IMR-90 (cell line): ENCODE data around the gene HES4.

ENCODE experiments used
- SMC3 ChIP-seq: fragments of 150-350 bp; IDR thresholded peaks from 2 replicates; pipeline ENCODE4 v1.6.1; 2016; ENCODE audit warnings: low read depth, mild to moderate bottlenecking, antibody characterized with exemption, low read length, moderate library complexity
- TF ChIP-seq, protein P1 (sequence below): conservative IDR thresholded peaks from 2 replicates; pipeline ENCODE4 v1.5.1; 2012; ENCODE audit warnings: mild to moderate bottlenecking, low read depth, low read length, improper control_type of control experiment

- no peak for TF ChIP-seq SMC3
- TF ChIP-seq, protein P1, sequence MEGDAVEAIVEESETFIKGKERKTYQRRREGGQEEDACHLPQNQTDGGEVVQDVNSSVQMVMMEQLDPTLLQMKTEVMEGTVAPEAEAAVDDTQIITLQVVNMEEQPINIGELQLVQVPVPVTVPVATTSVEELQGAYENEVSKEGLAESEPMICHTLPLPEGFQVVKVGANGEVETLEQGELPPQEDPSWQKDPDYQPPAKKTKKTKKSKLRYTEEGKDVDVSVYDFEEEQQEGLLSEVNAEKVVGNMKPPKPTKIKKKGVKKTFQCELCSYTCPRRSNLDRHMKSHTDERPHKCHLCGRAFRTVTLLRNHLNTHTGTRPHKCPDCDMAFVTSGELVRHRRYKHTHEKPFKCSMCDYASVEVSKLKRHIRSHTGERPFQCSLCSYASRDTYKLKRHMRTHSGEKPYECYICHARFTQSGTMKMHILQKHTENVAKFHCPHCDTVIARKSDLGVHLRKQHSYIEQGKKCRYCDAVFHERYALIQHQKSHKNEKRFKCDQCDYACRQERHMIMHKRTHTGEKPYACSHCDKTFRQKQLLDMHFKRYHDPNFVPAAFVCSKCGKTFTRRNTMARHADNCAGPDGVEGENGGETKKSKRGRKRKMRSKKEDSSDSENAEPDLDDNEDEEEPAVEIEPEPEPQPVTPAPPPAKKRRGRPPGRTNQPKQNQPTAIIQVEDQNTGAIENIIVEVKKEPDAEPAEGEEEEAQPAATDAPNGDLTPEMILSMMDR = no peak
Observed at GRCh38 chr1:999725-1000356, at the start of gene HES4.
